Measurements from ENCODE around the gene FBN3.

- TF ChIP-seq ZBTB7A (IDR thresholded peaks at IDR 0.05; ENCODE audit: low read depth) (no peak), EGR1 (IDR thresholded peaks at IDR 0.05) (no peak), EP300 (IDR thresholded peaks at IDR 0.05; ENCODE audit: borderline replicate concordance) (no peak), RAD21 (IDR thresholded peaks at IDR 0.05; ENCODE audit: low read depth) (no peak), USF1 (IDR thresholded peaks at IDR 0.05) (no peak), CREB1 (IDR thresholded peaks at IDR 0.05; ENCODE audit: low read depth) (no peak), MAX (IDR thresholded peaks at IDR 0.05) (no peak), TAF1 (IDR thresholded peaks at IDR 0.05; ENCODE audit: low read depth) (no peak), REST (IDR thresholded peaks at IDR 0.05; ENCODE audit: low read depth) (no peak)
These were observed 39.9 kb downstream of the FBN3 start for GRCh38 chr19:8109455-8109854.
